H1 (cell line): ENCODE results near the gene WBP1. TPM values are rescaled to one million over a fixed set of nuclear protein-coding genes. Genes with fewer than 3 reads are reported as not detected.

ENCODE experiments used
- CTCF ChIA-PET: fragments of 300-600 bp; sonication (Branson Sonifier 250); formaldehyde crosslinking; loops from one replicate; lab custom pipeline; 2021; ENCODE audit not compliant: partially characterized antibody; lab: Charles Lee
- POLR2A ChIA-PET: fragments of 300-600 bp; sonication (Branson Sonifier 250); formaldehyde crosslinking; loops from one replicate; lab custom pipeline; 2021; ENCODE audit warnings: inconsistent platforms; ENCODE audit not compliant: partially characterized antibody; lab: Charles Lee
- DNase-seq, 2 experiments: peaks; one replicate each; pipeline versions ENCODE4 v3.0.0 to v3.0.0-alpha.2; 2010 to 2022; ENCODE audit warnings: low spot score in 2 of 2, low read depth in 1 of 2, mixed read lengths in 1 of 2
- FAIRE-seq: peaks from 2 replicates; lab custom pipeline; 2011; peaks lifted over from hg19 to GRCh38; lab: Jason Lieb, UNC
- H2AFZ ChIP-seq: 2 replicates; pipeline ENCODE4 v1.8.1; 2012; ENCODE audit warnings: low read length, inconsistent platforms
- H2AK5ac ChIP-seq: 2 replicates; pipeline ENCODE4 v1.6.1; 2013; ENCODE audit warnings: low read depth, low read length
- H2BK120ac ChIP-seq: replicated peaks from 2 replicates; pipeline ENCODE3; 2013; ENCODE audit warnings: low read depth, low read length, inconsistent platforms
- H2BK12ac ChIP-seq: 2 replicates; pipeline ENCODE4 v1.6.1; 2013; ENCODE audit warnings: low read depth, low read length
- H2BK15ac ChIP-seq: 2 replicates; pipeline ENCODE4 v1.6.1; 2013; ENCODE audit warnings: low read length
- H2BK20ac ChIP-seq: 2 replicates; pipeline ENCODE4 v1.6.1; 2013; ENCODE audit warnings: low read length
- H2BK5ac ChIP-seq: 2 replicates; pipeline ENCODE4 v1.6.1; 2013; ENCODE audit warnings: low read depth, low read length
- H3K14ac ChIP-seq: 2 replicates; pipeline ENCODE4 v1.6.1; 2013; ENCODE audit warnings: inconsistent platforms; ENCODE audit not compliant: insufficient read length
- H3K18ac ChIP-seq: 2 replicates; pipeline ENCODE4 v1.6.1; 2013; ENCODE audit warnings: low read length; ENCODE audit errors: extremely low read depth
- H3K23ac ChIP-seq: 2 replicates; pipeline ENCODE4 v1.6.1; 2013; ENCODE audit warnings: inconsistent platforms; ENCODE audit not compliant: insufficient read length
- H3K23me2 ChIP-seq: 2 replicates; pipeline ENCODE4 v1.6.1; 2013; ENCODE audit warnings: low read depth, low read length
- H3K27ac ChIP-seq: 2 replicates; pipeline ENCODE4 v1.6.1; 2011; ENCODE audit warnings: low read depth, low read length, inconsistent platforms
- H3K27me3 ChIP-seq, 4 experiments: replicated peaks in 1 of 4; 1 replicate in 1 of 4; 2 replicates in 3 of 4; pipeline versions ENCODE4 v1.6.1 to v1.8.1; 2011 to 2013; ENCODE audit warnings: low read length in 3 of 4, mild to moderate bottlenecking in 3 of 4, inconsistent platforms in 2 of 4, mixed read lengths in 2 of 4, moderate library complexity in 1 of 4; ENCODE audit not compliant: control insufficient read depth in 3 of 4, insufficient read depth in 3 of 4; ENCODE audit errors: extremely low read depth in 1 of 4
- H3K36me3 ChIP-seq, 4 experiments: 2 replicates each; pipeline versions ENCODE4 v1.6.1 to v1.8.1; 2011 to 2013; ENCODE audit warnings: mild to moderate bottlenecking in 4 of 4, low read length in 3 of 4, moderate library complexity in 2 of 4, control low read depth in 1 of 4, inconsistent platforms in 1 of 4; ENCODE audit not compliant: insufficient read depth in 4 of 4, control insufficient read depth in 2 of 4
- H3K4ac ChIP-seq: replicated peaks from 2 replicates; pipeline ENCODE3; 2013; ENCODE audit warnings: low read length, low read depth, mixed read lengths, inconsistent platforms; ENCODE audit not compliant: insufficient read length
- H3K4me1 ChIP-seq, 4 experiments: replicated peaks in 1 of 4; 1 replicate in 1 of 4; 2 replicates in 3 of 4; pipeline versions ENCODE4 v1.6.1 to v1.8.1; 2011 to 2013; ENCODE audit warnings: low read length in 3 of 4, inconsistent platforms in 2 of 4, mixed read lengths in 1 of 4; ENCODE audit not compliant: insufficient read depth in 4 of 4, control insufficient read depth in 3 of 4
- H3K4me2 ChIP-seq, 2 experiments: 2 replicates each; pipeline versions ENCODE4 v1.6.1 to v1.8.1; 2011 to 2013; ENCODE audit warnings: low read depth in 2 of 2, low read length in 2 of 2, control low read depth in 1 of 2, inconsistent platforms in 1 of 2, mild to moderate bottlenecking in 1 of 2; ENCODE audit not compliant: insufficient read depth in 1 of 2
- H3K4me3 ChIP-seq, 4 experiments: fragments of 200-600, 300-600 bp in 1 of 4; sonication (generic), shearing (Covaris generic), sonication (Bioruptor Twin) in 1 of 4; 2 replicates each; pipeline versions ENCODE4 v1.5.1 to v1.8.1; 2011 to 2016; ENCODE audit warnings: low read length in 4 of 4, low read depth in 3 of 4, control low read depth in 2 of 4, inconsistent platforms in 2 of 4, mild to moderate bottlenecking in 2 of 4, mixed read lengths in 1 of 4, moderate library complexity in 1 of 4; ENCODE audit not compliant: insufficient read depth in 2 of 4; ENCODE audit errors: extremely low read depth in 1 of 4
- H3K56ac ChIP-seq: replicated peaks from 2 replicates; pipeline ENCODE3; 2013; ENCODE audit warnings: low read depth, mild to moderate bottlenecking, mixed read lengths, low read length, inconsistent platforms; ENCODE audit not compliant: insufficient read length
- H3K79me1 ChIP-seq: 2 replicates; pipeline ENCODE4 v1.6.1; 2013; ENCODE audit warnings: low read depth, low read length, control low read depth
- H3K79me2 ChIP-seq, 2 experiments: 2 replicates each; pipeline versions ENCODE4 v1.6.1 to v1.8.1; 2012 to 2013; ENCODE audit warnings: low read length in 2 of 2, mild to moderate bottlenecking in 2 of 2, inconsistent platforms in 1 of 2; ENCODE audit not compliant: insufficient read depth in 2 of 2, control insufficient read depth in 1 of 2
- H3K9ac ChIP-seq, 4 experiments: replicated peaks in 1 of 4; 1 replicate in 1 of 4; 2 replicates in 3 of 4; pipeline versions ENCODE4 v1.6.1 to v1.8.1; 2011 to 2013; ENCODE audit warnings: low read depth in 3 of 4, low read length in 3 of 4, control low read depth in 2 of 4, mild to moderate bottlenecking in 2 of 4, moderate library complexity in 2 of 4, inconsistent platforms in 1 of 4; ENCODE audit errors: extremely low read depth in 1 of 4
- H3K9me3 ChIP-seq, 2 experiments: 2 replicates each; pipeline versions ENCODE4 v1.6.1 to v1.8.1; 2012 to 2013; ENCODE audit warnings: mild to moderate bottlenecking in 2 of 2, moderate library complexity in 2 of 2, control low read depth in 1 of 2, inconsistent platforms in 1 of 2, low read depth in 1 of 2, low read length in 1 of 2, mixed read lengths in 1 of 2; ENCODE audit not compliant: insufficient read depth in 2 of 2
- H4K20me1 ChIP-seq, 2 experiments: replicated peaks in 1 of 2; 2 replicates each; pipeline versions ENCODE3 to v1.8.1; 2011 to 2013; ENCODE audit warnings: inconsistent platforms in 2 of 2, low read length in 2 of 2, mild to moderate bottlenecking in 1 of 2; ENCODE audit not compliant: insufficient read depth in 2 of 2, control insufficient read depth in 1 of 2
- H4K5ac ChIP-seq: 2 replicates; pipeline ENCODE4 v1.6.1; 2013; ENCODE audit warnings: low read length, low read depth, mixed read lengths, inconsistent platforms; ENCODE audit not compliant: insufficient read length
- H4K8ac ChIP-seq: 2 replicates; pipeline ENCODE4 v1.8.0; 2013; ENCODE audit warnings: mild to moderate bottlenecking, moderate library complexity, low read length, inconsistent platforms; ENCODE audit not compliant: insufficient read depth; ENCODE audit errors: extremely low read depth
- H4K91ac ChIP-seq: replicated peaks from 2 replicates; pipeline ENCODE3; 2013; ENCODE audit warnings: low read length, mixed read lengths, inconsistent platforms; ENCODE audit not compliant: insufficient read length
- ASH2L ChIP-seq: fragments of 200-600, 300-600 bp; sonication (generic); IDR thresholded peaks from one replicate; pipeline ENCODE4 v1.7.1; 2017; ENCODE audit warnings: low read length
- BACH1 ChIP-seq: IDR thresholded peaks from 2 replicates; pipeline ENCODE4 v1.6.1; 2012; ENCODE audit warnings: low read length, improper control_type of control experiment
- CHD1 ChIP-seq: IDR thresholded peaks from 2 replicates; pipeline ENCODE4 v1.6.1; 2012; ENCODE audit warnings: low read depth, low read length, improper control_type of control experiment
- CHD2 ChIP-seq: IDR thresholded peaks from 2 replicates; pipeline ENCODE4 v1.6.1; 2012; ENCODE audit warnings: low read length, improper control_type of control experiment
- CTBP2 ChIP-seq: IDR thresholded peaks from 2 replicates; pipeline ENCODE4 v1.7.0; 2011; ENCODE audit warnings: borderline replicate concordance, mild to moderate bottlenecking, moderate library complexity, mixed read lengths, low read length; ENCODE audit not compliant: insufficient read depth, insufficient read length
- E2F6 ChIP-seq: IDR thresholded peaks from 2 replicates; pipeline ENCODE4 v1.6.1; 2012; ENCODE audit warnings: inconsistent platforms
- FOSL1 ChIP-seq: IDR thresholded peaks from 2 replicates; pipeline ENCODE4 v1.6.1; 2011; ENCODE audit warnings: mild to moderate bottlenecking, low read depth, low read length, moderate library complexity; ENCODE audit not compliant: insufficient read depth
- HDAC2 ChIP-seq, 2 experiments: fragments of 300-600 bp in 1 of 2; sonication (generic) in 1 of 2; IDR thresholded peaks; 2 replicates each; pipeline ENCODE4 v1.6.1; 2011 to 2012; ENCODE audit warnings: low read depth in 2 of 2, low read length in 2 of 2, mild to moderate bottlenecking in 2 of 2, moderate library complexity in 2 of 2, borderline replicate concordance in 1 of 2, inconsistent platforms in 1 of 2
- RBBP5 ChIP-seq: IDR thresholded peaks from 2 replicates; pipeline ENCODE4 v1.7.1; 2012; ENCODE audit warnings: low read depth, mild to moderate bottlenecking, inconsistent platforms, low read length, moderate library complexity, borderline replicate concordance
- SP1 ChIP-seq: IDR thresholded peaks from 2 replicates; pipeline ENCODE4 v1.6.1; 2011; ENCODE audit warnings: low read depth, low read length
- WGBS, 2 experiments: shearing (Covaris generic) in 1 of 2; methylation state at CpG; one replicate each; pipeline versions ENCODE4 v1.1.6 to v1.1.7; 2013 to 2015; ENCODE audit warnings: low lambda C conversion rate in 2 of 2, mixed read lengths in 2 of 2, inconsistent platforms in 1 of 2, low coverage in 1 of 2, missing lambda C conversion rate in 1 of 2; ENCODE audit not compliant: insufficient replicate concordance in 2 of 2, insufficient coverage in 1 of 2, insufficient read length in 1 of 2; ENCODE audit errors: extremely low coverage in 1 of 2, missing lambda C conversion rate in 1 of 2; 5-methylcytosine and 5-hydroxymethylcytosine counted together
- polyA plus RNA-seq, 7 experiments: library from polyadenylated mRNA; depleted of rRNA in 3 of 7; stranded (reverse) in 5 of 7; unstranded in 2 of 7; fragments of >200 nt in 5 of 7; fragments of 200-250 nt in 2 of 7; gene quantifications; 1 replicate in 5 of 7; 2 replicates in 1 of 7; 4 replicates in 1 of 7; pipeline versions ENCODE4 v1.2.1 to v1.2.3, GENCODE V29; 2011 to 2013; ENCODE audit warnings: missing spikeins in 2 of 7, mixed read lengths in 2 of 7
- total RNA-seq: library from RNA; stranded (reverse); fragmentation: NEBNext Ultra II Directional; extraction: Animal tissue kit (Norgen Biotek cat#: 25700); gene quantifications from 2 replicates; pipeline ENCODE4 v1.2.1, GENCODE V29; 2021

WBP1 gene
- total and polyA plus RNA-seq, 2 of the 8 experiments (the other 6 are each of a cell fraction or from before 2014, with no cell fraction given) = 57.2 to 190 TPM

GRCh38 chr2:74498500-74499266 is 40.4 kb downstream of the WBP1 start:
- Histone ChIP-seq H3K27ac (no peak overlapping the region), H3K4me2 (peak overlapping the region; percentile 78 to 97), H3K14ac (no peak overlapping the region), H3K79me2 (no peaks in the 10 kb centered on the region), H2BK120ac (no peak overlapping the region), H2BK20ac (peak overlapping the region; percentile 48), H3K4ac (no peak overlapping the region), H3K56ac (no peak overlapping the region), H3K27me3 (peaks cover 75 to 88% (median 87%) of the 10 kb centered on the region in 4 experiments), H2AFZ (peak overlapping the region; percentile 47), H4K8ac (peak overlapping the region; percentile 90), H3K4me1 (peaks cover 7 to 53% (median 31%) of the 10 kb centered on the region in 4 experiments), H3K9me3 (no peaks in the 10 kb centered on the region), H2BK15ac (0 out of 2 replicates have a peak overlapping the region, but pooled peaks have one; percentile 72), H4K91ac (peak overlapping the region; percentile 62), H2BK12ac (peak overlapping the region; percentile 94; the same call in 1 of the 2 replicates), H4K20me1 (peaks cover 0 to 16% of the 10 kb centered on the region in 2 experiments), H3K36me3 (no peaks in the 10 kb centered on the region; a peak in 1 of 8 replicates), H2BK5ac (0 out of 2 replicates have a peak overlapping the region, but pooled peaks have one; percentile 26), H2AK5ac (no peak overlapping the region), H3K9ac (no peak overlapping the region), H3K23me2 (peaks cover 32% of the 10 kb centered on the region; the same call in 1 of the 2 replicates), H4K5ac (no peak overlapping the region), H3K18ac (peak overlapping the region; percentile 96), H3K23ac (no peak overlapping the region), H3K79me1 (no peaks in the 10 kb centered on the region), H3K4me3 (peak overlapping the region; percentile 20 to 57 (median 46); a peak in 7 of 8 replicates)
- CTCF ChIA-PET = interaction anchor here (0.6 to 5.1 kb wide), 7 partner anchors 11 to 90 kb away, joined by 3 to 24 read pairs (median 8); partner anchors contain the start of genes CCDC142 and TTC31
- DNase-seq (peak in 1 of 2 experiments; percentile 83), FAIRE-seq (no peak)
- POLR2A ChIA-PET = interaction anchor here (0.7 to 9.4 kb wide), 16 partner anchors 8 to 86 kb away, joined by 3 to 73 read pairs (median 5); partner anchors contain the start of genes AUP1, CCDC142, DQX1 and HTRA2
- 2% methylated on average over 40 of the region's 41 CpGs; no CpG with 5 or more reads in 1 of the 2 experiments for WGBS, 2 experiments
- TF ChIP-seq SP1 = no peak
- no peak for TF ChIP-seq HDAC2 (IDR thresholded peaks at IDR 0.05; ENCODE audit: borderline replicate concordance in 1 of 2, low read depth in 2 of 2, low read length in 2 of 2)
- TF ChIP-seq CTBP2 = peak; percentile 53
- TF ChIP-seq ASH2L = peak; percentile 46
- TF ChIP-seq CHD2 = peak; percentile 52
- peak; percentile 93 for TF ChIP-seq BACH1
- no peak for TF ChIP-seq CHD1
- no peak for TF ChIP-seq FOSL1
- no peak for TF ChIP-seq RBBP5
- peak; percentile 78 for TF ChIP-seq E2F6
